NCI-H1694 (cell line): ENCODE results near the gene TRMT1.
"Not testable (repeated sequence)": the region's sequence is repeated elsewhere in the genome, so short reads cannot be mapped to it uniquely, and the experiment has no call there.

ENCODE experiments used
- DNase-seq: peaks from one replicate; lab custom pipeline; 2025; lab: John Stamatoyannopoulos, UW

The TRMT1 gene

DNA sequence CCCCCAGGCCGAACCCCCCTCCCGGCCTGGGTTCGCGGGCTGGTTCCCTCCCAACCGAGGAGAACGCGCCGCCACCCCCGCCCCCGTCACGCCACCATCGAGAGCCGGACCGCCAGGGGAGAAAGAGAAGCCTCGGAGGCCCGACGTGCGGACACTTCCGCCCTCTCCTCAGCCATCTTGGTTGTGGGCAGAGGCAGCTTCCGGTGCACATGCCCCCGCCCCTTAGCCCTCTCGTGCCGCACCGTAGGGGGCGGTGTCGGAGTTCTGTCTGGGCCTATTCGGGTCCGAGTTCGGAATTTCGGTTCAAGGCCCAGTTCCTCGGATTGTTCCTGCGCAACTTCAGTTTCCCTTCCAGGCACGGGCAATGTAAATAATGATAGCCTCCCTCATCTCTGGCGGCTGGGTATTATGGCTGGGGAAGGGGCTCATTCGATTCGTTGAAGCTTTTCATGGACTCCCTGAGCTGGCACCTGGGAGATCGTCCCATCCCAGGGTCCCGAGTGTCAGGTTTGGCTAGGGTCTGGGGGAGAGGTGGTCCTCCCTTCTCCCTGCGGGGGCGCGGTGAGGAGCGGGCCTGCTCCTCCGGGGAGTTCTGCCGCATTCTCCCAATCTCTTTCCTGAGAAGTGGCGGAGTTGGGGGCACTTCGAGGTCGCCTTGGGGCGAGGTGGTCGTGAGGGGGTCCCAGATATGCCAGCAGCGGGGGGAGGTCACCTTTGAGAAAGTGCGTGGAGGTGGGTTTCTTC lies 33.8 kb upstream of the TRMT1 start, which contains the start of the genes IER2 and STX10:
IER2 (plus strand) TSS at position 225 of the 744 bp plus-strand sequence. CDS start 2,776 bp downstream, outside the sequence.
STX10 (minus strand) TSS at position 189 of the 744 bp plus-strand sequence. CDS start 202 bp downstream, outside the sequence.
- DNase-seq, result peak; percentile 79

DNA sequence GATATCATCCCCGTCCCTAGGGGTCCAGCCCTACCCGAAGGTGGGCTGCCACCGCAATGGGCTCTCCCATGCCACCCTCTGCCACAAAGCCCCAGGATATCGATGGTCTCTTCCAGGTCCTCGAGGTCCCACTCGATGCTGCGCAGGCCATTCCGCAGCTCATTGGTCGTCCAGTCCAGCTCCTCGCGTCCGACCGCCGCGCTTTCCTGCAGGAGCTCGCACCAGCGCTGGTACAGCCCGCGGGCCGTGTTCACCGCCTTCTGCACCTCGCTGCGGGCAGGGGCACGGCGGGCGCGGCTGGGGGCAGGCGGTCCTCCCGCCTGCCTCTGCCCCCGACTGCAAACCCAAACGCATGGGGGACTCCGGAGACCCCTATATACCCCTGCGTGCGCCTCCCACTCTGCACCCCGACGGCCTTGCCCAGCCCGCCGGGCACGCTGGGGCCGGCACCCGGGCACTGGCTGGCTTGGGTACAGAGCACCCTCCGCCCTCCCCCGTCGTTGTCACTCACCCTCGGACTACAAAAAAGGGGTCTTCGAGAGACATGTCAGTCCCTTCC lies 33.2 kb upstream of the TRMT1 start:
- no peak for DNase-seq

- DNase-seq, result not testable (repeated sequence)
Observed at GRCh38 chr19:13149173-13149627, 32.7 kb upstream of the TRMT1 start.

DNA sequence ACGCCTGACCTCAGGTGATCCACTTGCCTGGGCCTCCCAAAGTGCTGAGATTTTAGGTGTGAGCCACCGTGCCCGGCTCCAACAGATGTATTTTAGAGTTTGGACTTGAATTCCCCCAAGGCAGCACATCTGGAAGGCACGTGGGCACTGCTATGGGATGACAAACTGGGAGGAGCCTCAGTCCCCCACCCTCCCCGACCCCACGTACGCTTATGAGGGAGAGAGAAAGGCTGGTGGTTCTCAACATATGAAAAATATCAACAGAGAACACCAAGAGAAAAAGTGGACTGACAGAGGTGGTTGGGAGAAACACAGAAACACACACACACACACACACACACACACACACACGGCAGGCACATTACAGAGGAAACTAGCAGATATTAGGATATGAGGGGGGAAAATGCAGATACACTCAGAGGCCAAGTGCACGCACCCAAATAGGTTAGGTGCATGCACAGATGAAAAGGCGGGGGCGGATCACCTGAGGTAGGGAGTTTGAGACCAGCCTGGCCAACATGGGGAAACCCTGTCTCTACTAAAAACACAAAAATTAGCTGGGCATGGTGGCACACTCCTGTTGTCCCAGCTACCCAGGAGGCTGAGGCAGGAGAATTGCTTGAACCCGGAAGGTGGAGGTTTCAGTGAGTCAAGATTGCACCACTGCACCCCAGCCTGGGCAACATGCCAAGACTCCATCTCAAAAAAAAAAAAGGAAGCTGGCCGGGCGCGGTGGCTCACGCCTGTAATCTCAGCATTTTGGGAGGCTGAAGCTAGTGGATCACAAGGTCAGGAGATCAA lies 30.4 kb upstream of the TRMT1 start:
- DNase-seq, result no peak

DNA sequence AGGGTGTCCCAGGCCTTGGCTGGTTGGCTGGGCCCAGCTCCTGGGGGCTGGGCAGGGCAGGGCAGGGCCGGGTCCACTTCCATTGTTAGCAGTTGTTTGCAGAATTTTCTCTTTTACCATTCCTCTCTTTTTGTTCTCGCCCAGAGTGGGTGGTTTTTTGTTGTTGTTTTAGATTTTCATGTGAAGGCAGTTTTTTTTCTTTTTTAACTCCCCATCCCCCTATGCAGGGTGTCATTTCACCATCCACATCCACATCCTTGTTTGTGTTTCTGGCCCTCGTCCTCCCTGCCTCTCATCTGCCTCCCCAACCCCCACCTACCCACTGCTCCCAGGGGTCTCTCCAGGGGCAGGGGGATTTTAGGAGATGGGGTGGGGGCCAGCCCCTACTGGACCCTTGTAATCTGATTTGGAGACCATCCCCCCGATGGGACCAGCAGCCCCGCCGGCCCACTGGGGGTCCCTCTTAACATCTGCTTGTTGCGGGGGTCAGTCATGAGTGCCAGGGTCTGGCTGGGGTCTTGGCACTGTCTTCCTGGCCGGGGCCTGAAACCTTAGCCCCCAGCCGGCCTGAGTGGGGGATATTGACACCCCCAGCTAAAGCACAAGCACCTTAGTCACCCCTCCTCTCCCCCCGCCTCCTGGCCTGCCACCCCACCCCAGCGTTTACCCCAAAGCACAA lies 23.2 kb upstream of the TRMT1 start:
- no peak for DNase-seq

- DNase-seq, result no peak
Observed at GRCh38 chr19:13138916-13139198, 22.3 kb upstream of the TRMT1 start.

- DNase-seq, result no peak
Observed at GRCh38 chr19:13138171-13138915, 21.8 kb upstream of the TRMT1 start.

- no peak for DNase-seq
Observed at GRCh38 chr19:13137290-13137794, 20.8 kb upstream of the TRMT1 start.

DNA sequence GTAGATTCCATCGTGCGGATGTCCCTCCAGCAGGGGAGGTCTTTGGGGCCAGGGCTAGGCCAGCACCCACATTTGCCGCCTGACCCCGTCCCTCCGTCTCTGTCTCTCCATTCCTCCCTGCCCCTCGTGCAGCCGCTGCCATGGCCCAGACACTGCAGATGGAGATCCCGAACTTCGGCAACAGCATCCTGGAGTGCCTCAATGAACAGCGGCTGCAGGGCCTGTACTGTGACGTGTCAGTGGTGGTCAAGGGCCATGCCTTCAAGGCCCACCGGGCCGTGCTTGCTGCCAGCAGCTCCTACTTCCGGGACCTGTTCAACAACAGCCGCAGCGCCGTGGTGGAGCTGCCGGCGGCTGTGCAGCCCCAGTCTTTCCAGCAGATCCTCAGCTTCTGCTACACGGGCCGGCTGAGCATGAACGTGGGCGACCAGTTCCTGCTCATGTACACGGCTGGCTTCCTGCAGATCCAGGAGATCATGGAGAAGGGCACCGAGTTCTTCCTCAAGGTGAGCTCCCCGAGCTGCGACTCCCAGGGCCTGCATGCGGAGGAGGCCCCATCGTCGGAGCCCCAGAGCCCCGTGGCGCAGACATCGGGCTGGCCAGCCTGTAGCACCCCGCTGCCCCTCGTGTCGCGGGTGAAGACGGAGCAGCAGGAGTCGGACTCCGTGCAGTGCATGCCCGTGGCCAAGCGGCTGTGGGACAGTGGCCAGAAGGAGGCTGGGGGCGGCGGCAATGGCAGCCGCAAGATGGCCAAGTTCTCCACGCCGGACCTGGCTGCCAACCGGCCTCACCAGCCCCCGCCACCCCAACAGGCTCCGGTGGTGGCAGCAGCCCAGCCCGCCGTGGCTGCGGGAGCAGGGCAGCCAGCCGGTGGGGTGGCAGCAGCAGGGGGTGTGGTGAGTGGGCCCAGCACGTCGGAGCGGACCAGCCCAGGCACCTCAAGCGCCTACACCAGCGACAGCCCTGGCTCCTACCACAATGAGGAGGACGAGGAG lies 18.8 kb upstream of the TRMT1 start:
- no peak for DNase-seq

DNA sequence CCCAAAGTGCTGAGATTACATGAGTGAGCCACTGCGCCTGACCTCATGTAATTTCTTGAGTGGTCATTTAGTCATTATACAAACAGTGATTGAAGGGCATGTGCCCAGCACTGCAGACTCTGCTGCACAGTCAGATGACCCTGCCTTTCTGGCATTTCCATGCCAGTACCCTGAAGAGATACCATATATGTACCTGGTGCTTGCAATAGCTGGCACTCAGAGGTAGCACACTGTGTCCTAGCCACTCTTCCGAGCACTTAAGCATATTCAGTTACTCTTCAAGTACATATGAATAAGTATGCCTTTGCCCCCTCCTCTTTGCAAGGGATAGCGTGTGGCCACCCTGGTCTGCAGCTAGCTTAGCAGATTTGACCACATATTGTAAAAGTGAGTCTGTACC lies 18.1 kb upstream of the TRMT1 start:
- DNase-seq, result no peak

DNA sequence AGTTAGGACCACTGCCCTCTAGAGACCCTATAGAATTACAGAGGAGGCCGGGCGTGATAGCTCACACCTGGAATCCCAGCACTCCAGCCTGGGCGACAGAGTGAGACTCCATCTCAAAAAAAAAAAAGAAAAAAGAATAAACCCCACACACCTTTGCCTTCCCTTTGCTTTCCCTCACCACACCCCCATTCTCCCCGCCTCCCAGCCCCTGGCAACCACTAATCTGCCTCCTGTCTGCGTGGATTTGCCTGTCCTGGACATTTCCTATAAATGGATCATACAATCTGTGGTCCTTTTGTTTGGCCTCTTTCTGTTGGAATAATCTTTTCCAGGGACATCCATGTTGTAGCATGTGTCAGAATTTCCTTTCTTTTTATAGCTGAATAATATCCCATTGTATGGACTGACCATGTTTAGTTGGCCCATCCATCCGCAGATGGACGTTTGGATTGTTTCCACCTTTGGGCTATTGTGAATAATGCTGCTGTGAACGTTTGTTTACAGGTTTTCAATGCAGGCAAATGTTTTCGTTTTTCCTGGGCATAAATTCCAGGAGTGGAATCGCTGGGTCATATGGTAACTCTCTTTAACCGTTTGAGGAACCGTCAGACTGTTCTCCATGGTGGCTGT lies 16.8 kb upstream of the TRMT1 start:
- DNase-seq, result no peak

GRCh38 chr19:13132471-13133180 lies 16.1 kb upstream of the TRMT1 start:
- DNase-seq, result no peak

DNA sequence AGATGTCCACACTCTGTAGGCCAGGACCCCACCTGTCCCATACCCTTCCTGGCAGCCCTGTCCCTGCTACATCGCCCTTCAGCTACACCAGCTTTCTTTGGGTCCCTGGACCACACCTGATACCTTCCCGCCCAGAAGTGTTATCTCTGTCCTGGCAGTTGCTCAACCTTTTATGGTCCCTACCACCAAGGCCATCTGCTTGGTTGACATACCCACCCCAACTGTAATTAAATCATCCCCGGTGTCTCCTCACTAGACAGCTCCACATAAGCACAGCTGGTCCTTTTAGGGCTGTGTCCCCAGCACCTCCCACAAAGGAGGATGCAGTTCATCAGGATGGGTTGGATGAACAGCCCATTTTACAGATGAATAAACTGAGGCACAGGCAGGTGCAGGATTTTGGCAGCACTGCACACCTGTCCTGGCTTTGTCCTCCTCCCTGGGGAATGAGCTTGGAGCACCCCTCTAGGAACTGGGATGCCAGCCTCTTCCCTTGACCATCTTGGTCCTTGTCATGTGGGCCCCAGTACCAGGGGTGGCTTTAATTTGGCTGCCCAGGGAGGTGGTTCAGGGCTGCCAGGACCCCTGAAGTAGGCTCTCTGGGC lies 14.4 kb upstream of the TRMT1 start:
- DNase-seq, result no peak

- DNase-seq, result no peak
Observed at GRCh38 chr19:13129384-13129783, 12.8 kb upstream of the TRMT1 start.

DNA sequence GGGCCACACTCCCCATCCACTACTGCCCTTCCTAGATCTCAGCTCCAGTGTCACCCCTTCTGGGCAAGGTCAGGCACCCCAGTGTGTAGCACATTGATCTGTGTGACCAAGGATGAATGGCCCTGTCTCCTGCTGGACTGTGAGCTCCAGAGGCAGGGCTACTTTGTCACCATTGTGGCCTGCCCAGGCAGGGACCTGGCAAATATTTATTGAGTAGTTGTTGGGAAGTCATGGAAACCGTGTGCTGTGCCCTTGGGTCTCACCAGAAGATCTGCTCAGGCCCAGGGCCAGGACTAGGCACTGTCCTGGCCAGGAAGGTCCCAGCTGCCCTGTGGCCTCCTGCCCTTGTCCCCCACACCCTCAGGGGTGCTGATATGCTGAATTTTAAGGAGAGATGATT lies 12.0 kb upstream of the TRMT1 start:
- DNase-seq, result no peak

DNA sequence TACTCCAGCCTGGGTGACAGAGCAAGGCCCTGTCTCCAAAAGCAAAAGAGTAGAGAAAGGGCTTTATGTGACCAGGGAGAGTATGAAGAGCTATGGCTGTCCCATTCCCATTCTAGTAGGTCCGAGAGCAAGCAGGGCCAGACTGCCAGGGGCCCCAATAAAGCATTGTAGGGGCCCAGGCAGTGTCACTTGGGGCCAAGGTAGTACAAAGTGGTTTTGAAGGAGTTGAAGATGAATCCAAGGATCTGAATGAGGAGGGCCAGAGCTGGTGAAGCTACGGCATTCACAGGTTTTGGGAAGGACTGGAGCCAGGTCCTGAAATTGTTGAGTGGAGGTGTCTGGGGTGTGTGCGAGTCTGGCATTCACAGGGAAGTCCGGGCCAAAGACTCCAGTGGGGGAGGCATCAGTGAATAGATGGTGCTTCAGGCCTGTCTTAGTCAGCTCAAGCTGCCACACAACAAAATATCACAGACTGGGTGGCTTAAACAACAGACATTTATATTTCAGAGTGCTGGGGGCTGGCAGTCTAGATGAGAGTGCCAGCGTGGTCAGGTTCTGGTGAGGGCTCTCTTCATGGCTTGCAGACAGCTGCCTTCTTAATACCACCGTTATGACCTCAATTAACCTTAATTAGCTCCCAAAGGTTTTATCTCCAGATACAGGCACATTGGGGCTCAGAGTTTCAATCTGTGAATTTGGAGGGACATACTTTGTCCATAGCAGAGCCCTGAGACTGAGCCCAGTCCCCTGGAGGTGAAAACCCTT lies 11.5 kb upstream of the TRMT1 start:
- no peak for DNase-seq

GRCh38 chr19:13127051-13127450 lies 10.5 kb upstream of the TRMT1 start:
- DNase-seq, result no peak
